ENCODE results near the gene STX16. TPM values are rescaled to one million over a fixed set of nuclear protein-coding genes. Genes with fewer than 3 reads are reported as not detected.

Gene STX16
- total RNA-seq, 1 experiment from 2014 or later: 44.5 TPM

DNA sequence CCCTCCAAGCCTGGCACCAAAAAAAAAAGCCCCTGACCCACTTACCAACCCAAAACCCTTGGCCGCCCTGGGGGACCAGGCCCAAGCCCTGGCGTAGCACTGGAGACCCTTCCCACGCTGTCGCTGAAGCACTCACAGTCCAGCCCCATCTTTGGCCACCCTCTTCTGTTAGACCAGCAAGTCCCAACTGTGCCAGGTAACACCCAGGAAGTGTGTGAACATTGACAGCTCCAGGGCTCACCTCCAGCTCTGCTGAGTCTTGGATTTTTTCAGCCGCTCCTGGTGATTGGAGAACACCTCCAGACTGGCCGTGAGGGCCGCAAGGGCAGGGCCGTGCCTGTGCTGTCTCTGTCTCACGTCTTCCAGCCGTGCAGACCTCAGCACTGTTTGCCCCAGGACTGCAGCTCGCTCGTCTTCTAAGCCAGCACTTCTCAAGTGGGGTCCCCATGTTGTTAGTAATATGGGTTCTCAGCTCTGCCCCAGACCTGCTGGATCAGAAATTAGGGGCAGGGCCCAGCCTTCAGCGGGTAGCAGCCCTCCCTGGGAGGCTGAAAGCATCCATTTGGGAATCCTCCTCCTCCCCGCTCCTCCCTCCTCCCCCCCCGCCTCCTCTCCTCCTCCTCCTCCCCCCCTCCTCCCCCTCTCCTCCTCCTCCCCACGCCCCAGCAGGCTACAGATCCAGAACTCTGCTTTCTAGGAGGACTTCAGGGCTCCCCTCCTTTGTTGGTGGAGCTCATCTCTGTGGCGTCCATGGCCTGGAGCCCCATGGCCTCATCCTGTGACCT is 59.6 kb downstream of the STX16 start:
- intact Hi-C loops (cut with micrococcal nuclease; ENCODE audit: unreplicated experiment): no loop called here
- Histone ChIP-seq H3K4me3 (ENCODE audit: low read depth, low read length, poor library complexity, severe bottlenecking) (no peak overlapping the region), H3K27ac (ENCODE audit: low read depth, low read length, poor library complexity, severe bottlenecking) (no peak overlapping the region), H3K27me3 (replicated peaks; ENCODE audit: insufficient read depth, low read depth, low read length, poor library complexity) (no peaks in the 10 kb centered on the region), H3K9me3 (ENCODE audit: low read depth, low read length, poor library complexity, severe bottlenecking) (no peaks in the 10 kb centered on the region), H3K4me1 (ENCODE audit: insufficient read depth, low read length, poor library complexity, severe bottlenecking) (no peaks in the 10 kb centered on the region), H3K36me3 (ENCODE audit: insufficient read depth, low read length, poor library complexity, severe bottlenecking) (no peaks in the 10 kb centered on the region)
- DNase-seq (ENCODE audit: low spot score): no peak
- ChIA-PET POLR2A (ENCODE audit: low non-redundant PET) (no interaction called here), CTCF (no interaction called here)
- TF ChIP-seq EZH2 (IDR thresholded peaks at IDR 0.05; ENCODE audit: borderline replicate concordance, low read depth, low read length, poor library complexity, severe bottlenecking): no peak
- TF ChIP-seq, protein P1, sequence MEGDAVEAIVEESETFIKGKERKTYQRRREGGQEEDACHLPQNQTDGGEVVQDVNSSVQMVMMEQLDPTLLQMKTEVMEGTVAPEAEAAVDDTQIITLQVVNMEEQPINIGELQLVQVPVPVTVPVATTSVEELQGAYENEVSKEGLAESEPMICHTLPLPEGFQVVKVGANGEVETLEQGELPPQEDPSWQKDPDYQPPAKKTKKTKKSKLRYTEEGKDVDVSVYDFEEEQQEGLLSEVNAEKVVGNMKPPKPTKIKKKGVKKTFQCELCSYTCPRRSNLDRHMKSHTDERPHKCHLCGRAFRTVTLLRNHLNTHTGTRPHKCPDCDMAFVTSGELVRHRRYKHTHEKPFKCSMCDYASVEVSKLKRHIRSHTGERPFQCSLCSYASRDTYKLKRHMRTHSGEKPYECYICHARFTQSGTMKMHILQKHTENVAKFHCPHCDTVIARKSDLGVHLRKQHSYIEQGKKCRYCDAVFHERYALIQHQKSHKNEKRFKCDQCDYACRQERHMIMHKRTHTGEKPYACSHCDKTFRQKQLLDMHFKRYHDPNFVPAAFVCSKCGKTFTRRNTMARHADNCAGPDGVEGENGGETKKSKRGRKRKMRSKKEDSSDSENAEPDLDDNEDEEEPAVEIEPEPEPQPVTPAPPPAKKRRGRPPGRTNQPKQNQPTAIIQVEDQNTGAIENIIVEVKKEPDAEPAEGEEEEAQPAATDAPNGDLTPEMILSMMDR (conservative IDR thresholded peaks at IDR 0.05; ENCODE audit: low read depth, low read length): no peak
- no TSS peak for BruUV-seq (replicated peaks)

DNA sequence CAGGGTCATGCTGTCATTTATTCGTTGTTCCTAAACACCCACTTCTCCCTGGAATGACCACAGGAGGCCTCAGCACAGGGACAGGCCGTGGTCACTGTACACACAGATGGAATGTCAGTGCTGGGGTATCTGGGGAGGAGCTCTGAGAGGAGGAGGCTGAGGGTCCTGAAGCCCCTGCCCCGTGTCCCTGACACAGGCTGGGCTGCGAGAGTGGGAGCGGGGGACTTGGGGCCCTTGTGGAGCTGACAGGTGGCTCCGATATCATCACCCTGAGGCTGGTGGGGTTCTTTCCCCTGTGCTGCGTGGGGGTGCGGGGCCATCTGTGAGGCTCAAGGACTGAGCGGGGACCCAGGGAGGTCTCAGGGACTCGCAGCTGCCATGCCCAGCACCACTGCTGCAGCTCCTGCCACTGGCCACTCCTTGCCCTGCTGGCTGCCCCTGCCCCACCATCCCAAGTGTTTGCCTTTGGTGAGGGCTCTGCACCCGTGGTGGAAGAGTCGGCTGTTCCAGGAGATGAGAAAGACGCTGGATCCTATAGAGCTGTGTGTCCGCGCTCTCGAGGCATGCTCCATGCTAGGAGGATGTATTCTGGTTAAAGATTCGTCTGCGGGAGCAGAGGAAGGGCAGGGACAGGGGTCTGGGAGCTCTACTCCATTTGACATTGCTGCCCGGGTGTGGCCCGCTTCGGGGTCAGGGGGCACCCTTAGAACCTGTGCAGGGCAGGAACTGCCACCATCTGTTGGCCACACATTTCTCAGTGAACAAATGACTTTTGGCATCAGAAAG is 60.4 kb downstream of the STX16 start:
- intact Hi-C loops (cut with micrococcal nuclease; ENCODE audit: unreplicated experiment): no loop called here
- Histone ChIP-seq H3K4me3 (ENCODE audit: low read depth, low read length, poor library complexity, severe bottlenecking) (no peak overlapping the region), H3K27ac (ENCODE audit: low read depth, low read length, poor library complexity, severe bottlenecking) (no peak overlapping the region), H3K27me3 (replicated peaks; ENCODE audit: insufficient read depth, low read depth, low read length, poor library complexity) (no peaks in the 10 kb centered on the region), H3K36me3 (ENCODE audit: insufficient read depth, low read length, poor library complexity, severe bottlenecking) (no peaks in the 10 kb centered on the region), H3K9me3 (ENCODE audit: low read depth, low read length, poor library complexity, severe bottlenecking) (no peaks in the 10 kb centered on the region), H3K4me1 (ENCODE audit: insufficient read depth, low read length, poor library complexity, severe bottlenecking) (no peaks in the 10 kb centered on the region)
- CTCF ChIA-PET: no interaction called here
- no peak for DNase-seq (ENCODE audit: low spot score)
- TF ChIP-seq, protein P1 (conservative IDR thresholded peaks at IDR 0.05; ENCODE audit: low read depth, low read length): no peak
- TF ChIP-seq EZH2 (IDR thresholded peaks at IDR 0.05; ENCODE audit: borderline replicate concordance, low read depth, low read length, poor library complexity, severe bottlenecking): no peak
- no TSS peak for BruUV-seq (replicated peaks)
- POLR2A ChIA-PET (ENCODE audit: low non-redundant PET): no interaction called here

DNA sequence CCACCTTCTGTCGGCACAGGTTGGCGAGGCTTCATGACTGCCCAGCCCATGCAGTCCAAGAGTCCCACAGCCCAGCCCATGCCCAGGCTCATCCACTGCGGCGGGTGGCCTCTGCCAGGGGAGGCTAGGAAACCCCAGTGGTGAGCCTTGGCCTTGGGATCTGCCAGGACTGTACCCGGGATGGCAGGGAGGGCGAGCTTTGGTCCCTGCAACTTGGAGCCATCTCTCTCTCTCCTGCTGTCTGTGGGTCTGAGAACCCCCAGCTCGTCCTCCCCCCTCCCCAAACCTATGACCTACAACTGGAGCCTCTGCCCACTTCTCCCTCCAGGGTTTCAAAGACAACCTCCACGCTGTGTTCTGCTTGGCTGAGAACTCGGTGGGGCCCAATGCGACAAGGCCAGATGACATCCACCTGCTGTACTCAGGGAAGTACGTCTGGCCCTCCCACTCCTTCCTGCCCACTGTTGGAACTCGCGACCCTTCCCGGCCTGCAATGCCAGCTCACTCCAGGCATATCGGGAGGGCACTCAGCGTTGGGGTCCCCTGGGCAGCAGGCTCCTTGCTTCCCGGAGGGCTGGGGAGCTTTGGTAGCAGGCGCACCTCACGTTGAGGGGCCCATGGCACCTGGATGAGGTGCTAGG is 61.2 kb downstream of the STX16 start:
- Histone ChIP-seq H3K27ac (ENCODE audit: low read depth, low read length, poor library complexity, severe bottlenecking) (no peak overlapping the region), H3K9me3 (ENCODE audit: low read depth, low read length, poor library complexity, severe bottlenecking) (no peaks in the 10 kb centered on the region), H3K4me1 (ENCODE audit: insufficient read depth, low read length, poor library complexity, severe bottlenecking) (no peaks in the 10 kb centered on the region), H3K36me3 (ENCODE audit: insufficient read depth, low read length, poor library complexity, severe bottlenecking) (no peaks in the 10 kb centered on the region), H3K4me3 (ENCODE audit: low read depth, low read length, poor library complexity, severe bottlenecking) (no peak overlapping the region), H3K27me3 (replicated peaks; ENCODE audit: insufficient read depth, low read depth, low read length, poor library complexity) (no peaks in the 10 kb centered on the region)
- DNase-seq (ENCODE audit: low spot score): no peak
- intact Hi-C loops (cut with micrococcal nuclease; ENCODE audit: unreplicated experiment): no loop called here
- no TSS peak for BruUV-seq (replicated peaks)
- CTCF ChIA-PET: no interaction called here
- POLR2A ChIA-PET (ENCODE audit: low non-redundant PET): no interaction called here
- no peak for TF ChIP-seq EZH2 (IDR thresholded peaks at IDR 0.05; ENCODE audit: borderline replicate concordance, low read depth, low read length, poor library complexity, severe bottlenecking)
- TF ChIP-seq, protein P1 (conservative IDR thresholded peaks at IDR 0.05; ENCODE audit: low read depth, low read length): no peak
